ENCODE results near the gene OLFML2B.
"Not testable (repeated sequence)": the region's sequence is repeated elsewhere in the genome, so short reads cannot be mapped to it uniquely, and the experiment has no call there.

Gene OLFML2B

GRCh38 chr1:162033428-162033827 lies 9.8 kb upstream of the OLFML2B start:
- DNase-seq = peak; percentile 54

- no peak for DNase-seq
These were observed 7.2 kb upstream of the OLFML2B start for GRCh38 chr1:162030759-162031280.

GRCh38 chr1:162029157-162029556 lies 5.5 kb upstream of the OLFML2B start:
- peak; percentile 28 for DNase-seq

- no peak for DNase-seq
These were observed 5.1 kb upstream of the OLFML2B start for GRCh38 chr1:162028726-162029125.

GRCh38 chr1:162026881-162027280 lies 3.2 kb upstream of the OLFML2B start:
- DNase-seq = no peak

- no peak for DNase-seq
These were observed 1.9 kb upstream of the OLFML2B start for GRCh38 chr1:162025541-162025940.

GRCh38 chr1:162023181-162023546 lies 505 bp downstream of the OLFML2B start:
- DNase-seq = no peak

- no peak for DNase-seq
These were observed 1.0 kb downstream of the OLFML2B start for GRCh38 chr1:162022626-162023025.

- no peak for DNase-seq
These were observed 2.5 kb downstream of the OLFML2B start for GRCh38 chr1:162021124-162021523.

GRCh38 chr1:162020150-162020549 lies 3.5 kb downstream of the OLFML2B start:
- DNase-seq = no peak

- DNase-seq = no peak
These were observed 4.2 kb downstream of the OLFML2B start for GRCh38 chr1:162019446-162019845.

- peak; percentile 91 for DNase-seq
These were observed 4.7 kb downstream of the OLFML2B start for GRCh38 chr1:162019006-162019405.

- no peak for DNase-seq
These were observed 5.3 kb downstream of the OLFML2B start for GRCh38 chr1:162018418-162018817.

- not testable (repeated sequence) for DNase-seq
These were observed 5.9 kb downstream of the OLFML2B start for GRCh38 chr1:162017791-162018190.

GRCh38 chr1:162016631-162017030 lies 7.0 kb downstream of the OLFML2B start:
- DNase-seq = no peak

GRCh38 chr1:162015196-162015595 lies 8.5 kb downstream of the OLFML2B start:
- DNase-seq = no peak

- DNase-seq = no peak
These were observed 9.5 kb downstream of the OLFML2B start for GRCh38 chr1:162014202-162014601.

- DNase-seq = no peak
These were observed 10.4 kb downstream of the OLFML2B start for GRCh38 chr1:162013289-162013688.

GRCh38 chr1:162011337-162012012 lies 12.2 kb downstream of the OLFML2B start:
- DNase-seq = no peak

- DNase-seq = no peak
These were observed 13.5 kb downstream of the OLFML2B start for GRCh38 chr1:162010175-162010506.

GRCh38 chr1:162009501-162010174 lies 14.0 kb downstream of the OLFML2B start:
- DNase-seq = peak; percentile 26

- no peak for DNase-seq
These were observed 14.9 kb downstream of the OLFML2B start for GRCh38 chr1:162008799-162009198.

GRCh38 chr1:162007466-162007865 lies 16.2 kb downstream of the OLFML2B start:
- DNase-seq = no peak

- DNase-seq = no peak
These were observed 17.6 kb downstream of the OLFML2B start for GRCh38 chr1:162006081-162006480.

Measured in NCI-H446 treated with DMSO at 0.1 percent for 48 hours (cell line).